KMS-11 (cell line): Measurements from ENCODE around the gene BCL7B.

Experiments used
- H2AFZ ChIP-seq: fragments of 200-600 bp; sonication (generic); 2 replicates; pipeline ENCODE4 v1.6.1; 2016; ENCODE audit warnings: antibody characterized with exemption, mixed run types, low read depth
- H3K27ac ChIP-seq: fragments of 200-600 bp; sonication (generic); 2 replicates; pipeline ENCODE4 v1.6.1; 2016; ENCODE audit warnings: mild to moderate bottlenecking, mixed run types
- H3K27me3 ChIP-seq: fragments of 200-600 bp; sonication (generic); 2 replicates; pipeline ENCODE4 v1.6.1; 2017; ENCODE audit warnings: mild to moderate bottlenecking, low read depth, mixed run types, moderate library complexity; ENCODE audit not compliant: insufficient read depth
- H3K36me3 ChIP-seq: fragments of 200-600 bp; sonication (generic); 2 replicates; pipeline ENCODE4 v1.6.1; 2017; ENCODE audit warnings: mild to moderate bottlenecking, mixed run types; ENCODE audit not compliant: insufficient read depth
- H3K4me1 ChIP-seq: fragments of 200-600 bp; sonication (generic); 2 replicates; pipeline ENCODE4 v1.6.1; 2016; ENCODE audit warnings: mild to moderate bottlenecking, low read depth, mixed run types; ENCODE audit not compliant: poor library complexity, severe bottlenecking
- H3K4me2 ChIP-seq: fragments of 200-600 bp; sonication (generic); 2 replicates; pipeline ENCODE4 v1.7.0; 2016; ENCODE audit warnings: mild to moderate bottlenecking, mixed run types
- H3K4me3 ChIP-seq: fragments of 200-600 bp; sonication (generic); IDR thresholded peaks from 2 replicates; pipeline ENCODE4 v1.6.1; 2017; ENCODE audit warnings: low read depth, low read length, mixed read lengths; ENCODE audit not compliant: insufficient read depth
- H3K79me2 ChIP-seq: fragments of 200-600 bp; sonication (generic); 2 replicates; pipeline ENCODE4 v1.6.1; 2016; ENCODE audit warnings: low read depth, mixed run types; ENCODE audit not compliant: insufficient read depth
- H3K9ac ChIP-seq: fragments of 200-600 bp; sonication (generic); 2 replicates; pipeline ENCODE4 v1.6.1; 2016; ENCODE audit warnings: mild to moderate bottlenecking, mixed run types
- H4K20me1 ChIP-seq: fragments of 200-600 bp; sonication (generic); 2 replicates; pipeline ENCODE4 v1.6.1; 2016; ENCODE audit warnings: mild to moderate bottlenecking, mixed run types; ENCODE audit not compliant: insufficient read depth
- TF ChIP-seq, protein P1 (sequence below): fragments of 200-600 bp; sonication (generic); conservative IDR thresholded peaks from 2 replicates; pipeline ENCODE4 v1.6.1; 2017; ENCODE audit warnings: low read depth, mild to moderate bottlenecking, antibody characterized with exemption, low read length, moderate library complexity, mixed read lengths

The BCL7B gene

GRCh38 chr7:73599151-73599882 is 41.8 kb upstream of the BCL7B start:
- no peak overlapping the region for H3K27ac ChIP-seq
- peaks cover 54% of the 10 kb centered on the region for H3K27me3 ChIP-seq
- no peaks in the 10 kb centered on the region for H3K79me2 ChIP-seq
- TF ChIP-seq, protein P1, sequence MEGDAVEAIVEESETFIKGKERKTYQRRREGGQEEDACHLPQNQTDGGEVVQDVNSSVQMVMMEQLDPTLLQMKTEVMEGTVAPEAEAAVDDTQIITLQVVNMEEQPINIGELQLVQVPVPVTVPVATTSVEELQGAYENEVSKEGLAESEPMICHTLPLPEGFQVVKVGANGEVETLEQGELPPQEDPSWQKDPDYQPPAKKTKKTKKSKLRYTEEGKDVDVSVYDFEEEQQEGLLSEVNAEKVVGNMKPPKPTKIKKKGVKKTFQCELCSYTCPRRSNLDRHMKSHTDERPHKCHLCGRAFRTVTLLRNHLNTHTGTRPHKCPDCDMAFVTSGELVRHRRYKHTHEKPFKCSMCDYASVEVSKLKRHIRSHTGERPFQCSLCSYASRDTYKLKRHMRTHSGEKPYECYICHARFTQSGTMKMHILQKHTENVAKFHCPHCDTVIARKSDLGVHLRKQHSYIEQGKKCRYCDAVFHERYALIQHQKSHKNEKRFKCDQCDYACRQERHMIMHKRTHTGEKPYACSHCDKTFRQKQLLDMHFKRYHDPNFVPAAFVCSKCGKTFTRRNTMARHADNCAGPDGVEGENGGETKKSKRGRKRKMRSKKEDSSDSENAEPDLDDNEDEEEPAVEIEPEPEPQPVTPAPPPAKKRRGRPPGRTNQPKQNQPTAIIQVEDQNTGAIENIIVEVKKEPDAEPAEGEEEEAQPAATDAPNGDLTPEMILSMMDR, result no peak
- H3K36me3 ChIP-seq, result no peaks in the 10 kb centered on the region
- no peaks in the 10 kb centered on the region for H4K20me1 ChIP-seq
- no peaks in the 10 kb centered on the region for H3K4me1 ChIP-seq
- H3K4me3 ChIP-seq, result no peak overlapping the region
- H3K4me2 ChIP-seq, result no peak overlapping the region
- no peak overlapping the region for H3K9ac ChIP-seq
- no peak overlapping the region; the same call in 1 of the 2 replicates for H2AFZ ChIP-seq

GRCh38 chr7:73597978-73598782 is 40.7 kb upstream of the BCL7B start:
- Histone ChIP-seq H3K4me2 (no peak overlapping the region), H3K4me1 (no peaks in the 10 kb centered on the region), H3K36me3 (no peaks in the 10 kb centered on the region), H3K79me2 (no peaks in the 10 kb centered on the region), H3K27me3 (peaks cover 53% of the 10 kb centered on the region), H3K27ac (no peak overlapping the region), H3K9ac (no peak overlapping the region), H3K4me3 (no peak overlapping the region), H2AFZ (no peak overlapping the region), H4K20me1 (no peaks in the 10 kb centered on the region)
- TF ChIP-seq, protein P1, result no peak

GRCh38 chr7:73596191-73597065 is 38.9 kb upstream of the BCL7B start:
- Histone ChIP-seq H2AFZ (no peak overlapping the region), H3K4me2 (no peak overlapping the region), H3K27ac (no peak overlapping the region), H3K4me1 (no peaks in the 10 kb centered on the region), H4K20me1 (no peaks in the 10 kb centered on the region), H3K36me3 (no peaks in the 10 kb centered on the region), H3K79me2 (no peaks in the 10 kb centered on the region), H3K27me3 (peaks cover 57% of the 10 kb centered on the region), H3K4me3 (no peak overlapping the region), H3K9ac (no peak overlapping the region)
- TF ChIP-seq, protein P1, result no peak

DNA sequence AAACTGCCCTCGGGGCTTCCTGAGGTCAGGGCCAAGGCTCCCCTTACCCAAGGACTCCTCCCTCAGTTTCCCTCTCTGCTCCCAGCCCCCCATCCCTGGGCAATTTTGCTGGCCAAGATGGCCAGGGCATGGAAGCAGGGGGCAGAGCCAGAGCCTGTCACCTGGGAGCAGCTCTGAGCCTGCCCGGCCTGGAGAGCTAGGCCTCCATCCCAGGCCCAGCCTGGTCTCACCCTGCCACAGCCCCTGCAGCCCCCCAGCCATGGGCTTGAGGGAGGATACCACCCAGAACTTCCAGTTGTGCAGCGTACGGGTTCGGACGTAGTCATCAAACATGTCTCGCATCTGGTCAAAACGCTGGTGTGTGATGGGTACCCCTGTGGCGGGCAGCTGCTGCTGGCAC is 37.9 kb upstream of the BCL7B start:
- TF ChIP-seq, protein P1, result no peak
- H3K4me1 ChIP-seq, result no peaks in the 10 kb centered on the region
- peaks cover 57% of the 10 kb centered on the region for H3K27me3 ChIP-seq
- no peaks in the 10 kb centered on the region for H3K79me2 ChIP-seq
- H3K4me2 ChIP-seq, result no peak overlapping the region
- H3K36me3 ChIP-seq, result no peaks in the 10 kb centered on the region
- H4K20me1 ChIP-seq, result no peaks in the 10 kb centered on the region
- H3K4me3 ChIP-seq, result no peak overlapping the region
- no peak overlapping the region for H2AFZ ChIP-seq
- H3K9ac ChIP-seq, result no peak overlapping the region
- H3K27ac ChIP-seq, result no peak overlapping the region
